ENCODE data around the gene WDR11. TPM values are rescaled to one million over a fixed set of nuclear protein-coding genes. Genes with fewer than 3 reads are reported as not detected.
A peak's percentile ranks its signal among the peaks of the same experiment; 100 is the strongest.

Gene WDR11
- total and polyA plus RNA-seq, 7 experiments from 2014 or later = 12.6 to 78.1 (median 43.6) TPM

GRCh38 chr10:120946497-120946896 lies 95.3 kb downstream of the WDR11 start:
- peaks cover 32 to 51% (median 37%) of the 10 kb centered on the region in 5 donors for H3K27me3 Mint-ChIP-seq
- intact Hi-C loops (cut with micrococcal nuclease) = loop anchor here in 1 of 2 donors (10.0 kb wide), 1 partner anchor 1758 kb away; no protein-coding TSS in a partner anchor

GRCh38 chr10:120948889-120949608 lies 97.9 kb downstream of the WDR11 start:
- Mint-ChIP-seq H3K36me3 (peaks cover 0 to 3% (median 0%) of the 10 kb centered on the region in 5 donors), H3K27me3 (peaks cover 35 to 56% (median 47%) of the 10 kb centered on the region in 5 donors), H3K4me1 (peaks cover 0 to 9% (median 5%) of the 10 kb centered on the region in 7 donors), H3K27ac (no peak overlapping the region), H3K4me3 (peak overlapping the region in 9 of 10 donors; percentile 27 to 75 (median 60)), H3K9me3 (peaks cover 0 to 23% (median 3%) of the 10 kb centered on the region in 11 donors)
- ChIA-PET POLR2A (no interaction called here), CTCF (no interaction called here)
- Histone ChIP-seq H3K4me3 (ENCODE audit: low read length) (peak overlapping the region; percentile 34), H3K4me1 (ENCODE audit: control insufficient read depth in 2 of 2, insufficient read depth in 2 of 2, low read length in 2 of 2) (peaks cover 0 to 6% of the 10 kb centered on the region in 2 donors), H3K9me3 (ENCODE audit: control insufficient read depth in 2 of 3, low read length in 3 of 3) (no peaks in the 10 kb centered on the region), H3K27ac (ENCODE audit: low read depth, low read length) (no peak overlapping the region), H3K36me3 (ENCODE audit: control insufficient read depth in 2 of 3, insufficient read depth in 3 of 3, low read length in 3 of 3) (no peaks in the 10 kb centered on the region), H3K27me3 (ENCODE audit: control insufficient read depth in 2 of 2, insufficient read depth in 2 of 2, low read length in 2 of 2) (peaks cover 0 to 3% of the 10 kb centered on the region in 2 donors)
- ATAC-seq = peak; percentile 91
- intact Hi-C loops (cut with micrococcal nuclease) = loop anchor here (1.0 to 10.0 kb wide), 2 partner anchors 951 to 1756 kb away; no protein-coding TSS in a partner anchor
- DNase-seq = peak in 7 of 9 donors; percentile 25 to 78 (median 37)

More at GRCh38 chr10:120946497-120946896, 95.3 kb downstream of the WDR11 start:
- peaks cover 0 to 3% of the 10 kb centered on the region in 2 donors for H3K27me3 ChIP-seq (ENCODE audit: control insufficient read depth in 2 of 2, insufficient read depth in 2 of 2, low read length in 2 of 2)
- DNase-seq = no peak
- no peak overlapping the region for H3K4me3 ChIP-seq (ENCODE audit: low read length)
- H3K27ac ChIP-seq (ENCODE audit: low read depth, low read length) = no peak overlapping the region
- peaks cover 0 to 3% (median 0%) of the 10 kb centered on the region in 5 donors for H3K36me3 Mint-ChIP-seq
- no peaks in the 10 kb centered on the region for H3K36me3 ChIP-seq (ENCODE audit: control insufficient read depth in 2 of 3, insufficient read depth in 3 of 3, low read length in 3 of 3)
- peaks cover 0 to 3% (median 0%) of the 10 kb centered on the region in 11 donors for H3K9me3 Mint-ChIP-seq
- ChIA-PET CTCF (no interaction called here), POLR2A (no interaction called here)
- peaks cover 0 to 13% (median 9%) of the 10 kb centered on the region in 7 donors for H3K4me1 Mint-ChIP-seq
- no peaks in the 10 kb centered on the region for H3K9me3 ChIP-seq (ENCODE audit: control insufficient read depth in 2 of 3, low read length in 3 of 3)
- peaks cover 0 to 6% of the 10 kb centered on the region in 2 donors for H3K4me1 ChIP-seq (ENCODE audit: control insufficient read depth in 2 of 2, insufficient read depth in 2 of 2, low read length in 2 of 2)
- no peak overlapping the region for H3K4me3 Mint-ChIP-seq
- no peak for ATAC-seq
- no peak overlapping the region for H3K27ac Mint-ChIP-seq

- ATAC-seq = no peak
Observed at GRCh38 chr10:120949609-120950031, 98.5 kb downstream of the WDR11 start.

GRCh38 chr10:120950051-120950561 lies 98.9 kb downstream of the WDR11 start:
- Mint-ChIP-seq H3K4me3 (peak overlapping the region in 5 of 10 donors; percentile 19 to 60 (median 55)), H3K4me1 (peaks cover 0 to 9% (median 5%) of the 10 kb centered on the region in 7 donors)
- H3K36me3 ChIP-seq (ENCODE audit: control insufficient read depth in 2 of 3, insufficient read depth in 3 of 3, low read length in 3 of 3) = no peaks in the 10 kb centered on the region

More at GRCh38 chr10:120949609-120950031, 98.5 kb downstream of the WDR11 start:
- peaks cover 0 to 24% (median 3%) of the 10 kb centered on the region in 11 donors for H3K9me3 Mint-ChIP-seq
- Histone ChIP-seq H3K36me3 (ENCODE audit: control insufficient read depth in 2 of 3, insufficient read depth in 3 of 3, low read length in 3 of 3) (no peaks in the 10 kb centered on the region), H3K4me1 (ENCODE audit: control insufficient read depth in 2 of 2, insufficient read depth in 2 of 2, low read length in 2 of 2) (peaks cover 0 to 6% of the 10 kb centered on the region in 2 donors), H3K4me3 (ENCODE audit: low read length) (peak overlapping the region; percentile 34), H3K27me3 (ENCODE audit: control insufficient read depth in 2 of 2, insufficient read depth in 2 of 2, low read length in 2 of 2) (peaks cover 0 to 3% of the 10 kb centered on the region in 2 donors), H3K27ac (ENCODE audit: low read depth, low read length) (no peak overlapping the region), H3K9me3 (ENCODE audit: control insufficient read depth in 2 of 3, low read length in 3 of 3) (no peaks in the 10 kb centered on the region)
- no peak overlapping the region for H3K27ac Mint-ChIP-seq
- peaks cover 35 to 56% (median 47%) of the 10 kb centered on the region in 5 donors for H3K27me3 Mint-ChIP-seq
- CTCF ChIA-PET = no interaction called here
- DNase-seq = no peak
- H3K4me3 Mint-ChIP-seq = peak overlapping the region; percentile 19 to 75 (median 60)
- H3K36me3 Mint-ChIP-seq = peaks cover 0 to 3% (median 0%) of the 10 kb centered on the region in 5 donors
- intact Hi-C loops (cut with micrococcal nuclease) = loop anchor here (1.0 to 10.0 kb wide), 2 partner anchors 951 to 1755 kb away; no protein-coding TSS in a partner anchor
- H3K4me1 Mint-ChIP-seq = peaks cover 0 to 9% (median 5%) of the 10 kb centered on the region in 7 donors
- POLR2A ChIA-PET = no interaction called here

GRCh38 chr10:120951288-120951687 lies 100.1 kb downstream of the WDR11 start:
- Histone ChIP-seq H3K4me1 (ENCODE audit: control insufficient read depth in 2 of 2, insufficient read depth in 2 of 2, low read length in 2 of 2) (peaks cover 0 to 6% of the 10 kb centered on the region in 2 donors), H3K27ac (ENCODE audit: low read depth, low read length) (no peak overlapping the region), H3K27me3 (ENCODE audit: control insufficient read depth in 2 of 2, insufficient read depth in 2 of 2, low read length in 2 of 2) (peaks cover 0 to 3% of the 10 kb centered on the region in 2 donors), H3K4me3 (ENCODE audit: low read length) (no peak overlapping the region), H3K9me3 (ENCODE audit: control insufficient read depth in 2 of 3, low read length in 3 of 3) (no peaks in the 10 kb centered on the region), H3K36me3 (ENCODE audit: control insufficient read depth in 2 of 3, insufficient read depth in 3 of 3, low read length in 3 of 3) (no peaks in the 10 kb centered on the region)
- Mint-ChIP-seq H3K27ac (no peak overlapping the region), H3K4me3 (peak overlapping the region in 1 of 10 donors; percentile 42), H3K36me3 (no peaks in the 10 kb centered on the region), H3K9me3 (peaks cover 0 to 34% (median 6%) of the 10 kb centered on the region in 11 donors), H3K4me1 (peaks cover 0 to 9% (median 4%) of the 10 kb centered on the region in 7 donors), H3K27me3 (peaks cover 35 to 59% (median 47%) of the 10 kb centered on the region in 5 donors)
- no peak for ATAC-seq
- DNase-seq = no peak
- CTCF ChIA-PET = no interaction called here
- intact Hi-C loops (cut with micrococcal nuclease) = no loop called here
- POLR2A ChIA-PET = no interaction called here

More at GRCh38 chr10:120950051-120950561, 98.9 kb downstream of the WDR11 start:
- peaks cover 0 to 6% of the 10 kb centered on the region in 2 donors for H3K4me1 ChIP-seq (ENCODE audit: control insufficient read depth in 2 of 2, insufficient read depth in 2 of 2, low read length in 2 of 2)
- H3K27me3 Mint-ChIP-seq = peaks cover 35 to 56% (median 47%) of the 10 kb centered on the region in 5 donors
- H3K9me3 Mint-ChIP-seq = peaks cover 0 to 28% (median 5%) of the 10 kb centered on the region in 11 donors
- H3K9me3 ChIP-seq (ENCODE audit: control insufficient read depth in 2 of 3, low read length in 3 of 3) = no peaks in the 10 kb centered on the region
- ATAC-seq = no peak
- H3K27ac ChIP-seq (ENCODE audit: low read depth, low read length) = no peak overlapping the region
- H3K27me3 ChIP-seq (ENCODE audit: control insufficient read depth in 2 of 2, insufficient read depth in 2 of 2, low read length in 2 of 2) = peaks cover 0 to 3% of the 10 kb centered on the region in 2 donors
- peaks cover 0 to 3% (median 0%) of the 10 kb centered on the region in 5 donors for H3K36me3 Mint-ChIP-seq
- H3K27ac Mint-ChIP-seq = no peak overlapping the region
- intact Hi-C loops (cut with micrococcal nuclease) = no loop called here
- CTCF ChIA-PET = no interaction called here
- no peak overlapping the region for H3K4me3 ChIP-seq (ENCODE audit: low read length)
- DNase-seq = no peak
- POLR2A ChIA-PET = no interaction called here

- Mint-ChIP-seq H3K4me1 (peaks cover 0 to 9% (median 4%) of the 10 kb centered on the region in 7 donors), H3K27ac (no peak overlapping the region), H3K9me3 (peaks cover 0 to 38% (median 6%) of the 10 kb centered on the region in 11 donors), H3K27me3 (peaks cover 29 to 45% (median 44%) of the 10 kb centered on the region in 5 donors), H3K4me3 (no peak overlapping the region), H3K36me3 (no peaks in the 10 kb centered on the region)
- Histone ChIP-seq H3K4me1 (ENCODE audit: control insufficient read depth in 2 of 2, insufficient read depth in 2 of 2, low read length in 2 of 2) (peaks cover 0 to 6% of the 10 kb centered on the region in 2 donors), H3K9me3 (ENCODE audit: control insufficient read depth in 2 of 3, low read length in 3 of 3) (no peaks in the 10 kb centered on the region), H3K27me3 (ENCODE audit: control insufficient read depth in 2 of 2, insufficient read depth in 2 of 2, low read length in 2 of 2) (peaks cover 0 to 3% of the 10 kb centered on the region in 2 donors), H3K36me3 (ENCODE audit: control insufficient read depth in 2 of 3, insufficient read depth in 3 of 3, low read length in 3 of 3) (no peaks in the 10 kb centered on the region), H3K4me3 (ENCODE audit: low read length) (no peak overlapping the region), H3K27ac (ENCODE audit: low read depth, low read length) (no peak overlapping the region)
- intact Hi-C loops (cut with micrococcal nuclease) = no loop called here
- no peak for ATAC-seq
- DNase-seq = no peak
- ChIA-PET POLR2A (no interaction called here), CTCF (no interaction called here)
Observed at GRCh38 chr10:120953897-120954296, 102.7 kb downstream of the WDR11 start.
